ENCODE measurements around the gene ADAM11. TPM values are rescaled to one million over a fixed set of nuclear protein-coding genes. Genes with fewer than 3 reads are reported as not detected.

The ADAM11 gene
- total RNA-seq, 1 donor from 2014 or later: 0.62 TPM

GRCh38 chr17:44759086-44759915, 513 bp downstream of the ADAM11 start:
- H3K4me3 Mint-ChIP-seq (ENCODE audit: unreplicated experiment): no peak overlapping the region
- no peaks in the 10 kb centered on the region for H3K9me3 Mint-ChIP-seq (ENCODE audit: unreplicated experiment)
- peaks cover 6% of the 10 kb centered on the region for H3K27me3 Mint-ChIP-seq (ENCODE audit: unreplicated experiment)
- no peak overlapping the region for H3K27ac Mint-ChIP-seq (ENCODE audit: unreplicated experiment)
- TF ChIP-seq, protein P1, sequence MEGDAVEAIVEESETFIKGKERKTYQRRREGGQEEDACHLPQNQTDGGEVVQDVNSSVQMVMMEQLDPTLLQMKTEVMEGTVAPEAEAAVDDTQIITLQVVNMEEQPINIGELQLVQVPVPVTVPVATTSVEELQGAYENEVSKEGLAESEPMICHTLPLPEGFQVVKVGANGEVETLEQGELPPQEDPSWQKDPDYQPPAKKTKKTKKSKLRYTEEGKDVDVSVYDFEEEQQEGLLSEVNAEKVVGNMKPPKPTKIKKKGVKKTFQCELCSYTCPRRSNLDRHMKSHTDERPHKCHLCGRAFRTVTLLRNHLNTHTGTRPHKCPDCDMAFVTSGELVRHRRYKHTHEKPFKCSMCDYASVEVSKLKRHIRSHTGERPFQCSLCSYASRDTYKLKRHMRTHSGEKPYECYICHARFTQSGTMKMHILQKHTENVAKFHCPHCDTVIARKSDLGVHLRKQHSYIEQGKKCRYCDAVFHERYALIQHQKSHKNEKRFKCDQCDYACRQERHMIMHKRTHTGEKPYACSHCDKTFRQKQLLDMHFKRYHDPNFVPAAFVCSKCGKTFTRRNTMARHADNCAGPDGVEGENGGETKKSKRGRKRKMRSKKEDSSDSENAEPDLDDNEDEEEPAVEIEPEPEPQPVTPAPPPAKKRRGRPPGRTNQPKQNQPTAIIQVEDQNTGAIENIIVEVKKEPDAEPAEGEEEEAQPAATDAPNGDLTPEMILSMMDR (IDR thresholded peaks at IDR 0.05; ENCODE audit: unreplicated experiment): peak; percentile 16
- no peaks in the 10 kb centered on the region for H3K4me1 Mint-ChIP-seq (ENCODE audit: unreplicated experiment)
- no peak for DNase-seq (ENCODE audit: low spot score)
- no peaks in the 10 kb centered on the region for H3K36me3 Mint-ChIP-seq (ENCODE audit: low read depth, unreplicated experiment)

DNA sequence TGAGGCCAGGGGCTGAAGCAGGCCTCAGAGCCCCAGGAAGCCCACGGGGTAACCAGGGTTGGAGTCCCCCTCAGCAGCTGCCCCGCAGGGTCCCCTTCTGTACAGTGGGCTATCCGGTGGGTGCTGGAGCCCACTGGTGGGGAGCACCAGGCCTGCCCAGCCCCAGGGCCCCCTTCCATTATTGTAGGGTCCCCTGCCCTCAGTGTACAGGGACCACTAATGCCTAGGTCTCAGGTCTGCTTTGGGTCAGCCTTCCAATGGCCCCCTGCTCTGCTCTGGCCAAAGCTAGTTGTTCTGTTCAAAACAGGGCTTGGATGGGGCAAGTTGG, 1.1 kb downstream of the ADAM11 start:
- no peak overlapping the region for H3K27ac Mint-ChIP-seq (ENCODE audit: unreplicated experiment)
- no peak overlapping the region for H3K4me3 Mint-ChIP-seq (ENCODE audit: unreplicated experiment)
- DNase-seq (ENCODE audit: low spot score): no peak
- H3K27me3 Mint-ChIP-seq (ENCODE audit: unreplicated experiment): peaks cover 6% of the 10 kb centered on the region
- no peaks in the 10 kb centered on the region for H3K4me1 Mint-ChIP-seq (ENCODE audit: unreplicated experiment)
- TF ChIP-seq, protein P1 (IDR thresholded peaks at IDR 0.05; ENCODE audit: unreplicated experiment): no peak
- H3K36me3 Mint-ChIP-seq (ENCODE audit: low read depth, unreplicated experiment): no peaks in the 10 kb centered on the region
- no peaks in the 10 kb centered on the region for H3K9me3 Mint-ChIP-seq (ENCODE audit: unreplicated experiment)

DNA sequence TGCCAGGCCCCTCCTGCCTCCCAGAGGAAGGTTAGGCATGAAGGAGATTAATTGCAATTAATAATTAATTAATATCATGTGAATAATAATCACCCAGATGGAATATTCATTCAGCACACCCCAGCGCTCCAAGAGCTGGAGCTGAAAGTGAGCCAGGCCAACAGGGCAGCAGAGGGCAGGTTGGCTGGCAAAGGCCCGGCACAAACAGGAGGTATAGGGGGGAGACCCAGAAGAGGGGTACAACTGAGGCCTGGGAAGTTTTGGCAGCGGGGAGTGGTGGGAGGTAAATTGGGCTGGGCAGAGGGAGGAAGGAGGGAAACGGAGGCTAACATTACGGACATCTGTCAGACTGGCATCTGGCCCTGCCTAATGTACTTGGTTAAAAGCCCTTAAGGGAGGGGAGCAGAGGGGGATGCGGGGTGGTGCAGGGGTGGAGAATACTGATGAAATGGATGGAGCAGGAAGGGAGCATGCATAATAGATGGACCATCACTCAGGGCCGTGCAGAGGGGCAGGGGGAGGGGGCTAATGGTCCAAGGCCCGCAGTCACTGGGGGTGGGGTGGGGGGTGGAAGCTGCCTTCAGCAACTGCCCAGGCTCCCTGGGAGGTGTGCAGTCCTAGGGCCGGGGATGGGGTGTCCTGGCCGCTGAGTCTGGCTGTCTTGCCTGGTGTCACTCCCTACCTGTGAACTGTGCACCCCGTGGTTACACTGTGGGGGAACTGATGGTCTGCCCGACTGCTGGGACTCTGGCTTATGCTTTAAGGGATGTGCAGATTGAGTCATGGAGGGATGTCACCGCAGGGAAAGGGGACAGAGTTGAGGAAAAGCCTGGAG, 1.9 kb downstream of the ADAM11 start:
- TF ChIP-seq, protein P1 (IDR thresholded peaks at IDR 0.05; ENCODE audit: unreplicated experiment): no peak
- peaks cover 6% of the 10 kb centered on the region for H3K27me3 Mint-ChIP-seq (ENCODE audit: unreplicated experiment)
- H3K4me3 Mint-ChIP-seq (ENCODE audit: unreplicated experiment): no peak overlapping the region
- H3K9me3 Mint-ChIP-seq (ENCODE audit: unreplicated experiment): no peaks in the 10 kb centered on the region
- no peaks in the 10 kb centered on the region for H3K36me3 Mint-ChIP-seq (ENCODE audit: low read depth, unreplicated experiment)
- H3K4me1 Mint-ChIP-seq (ENCODE audit: unreplicated experiment): no peaks in the 10 kb centered on the region
- no peak overlapping the region for H3K27ac Mint-ChIP-seq (ENCODE audit: unreplicated experiment)
- no peak for DNase-seq (ENCODE audit: low spot score)

- no peak overlapping the region for H3K4me3 Mint-ChIP-seq (ENCODE audit: unreplicated experiment)
- TF ChIP-seq, protein P1 (IDR thresholded peaks at IDR 0.05; ENCODE audit: unreplicated experiment): peak; percentile 37
- DNase-seq (ENCODE audit: low spot score): no peak
- no peaks in the 10 kb centered on the region for H3K4me1 Mint-ChIP-seq (ENCODE audit: unreplicated experiment)
- no peaks in the 10 kb centered on the region for H3K36me3 Mint-ChIP-seq (ENCODE audit: low read depth, unreplicated experiment)
- no peak overlapping the region for H3K27ac Mint-ChIP-seq (ENCODE audit: unreplicated experiment)
- no peaks in the 10 kb centered on the region for H3K9me3 Mint-ChIP-seq (ENCODE audit: unreplicated experiment)
- peaks cover 8% of the 10 kb centered on the region for H3K27me3 Mint-ChIP-seq (ENCODE audit: unreplicated experiment)
Observed at GRCh38 chr17:44761932-44762810, 3.4 kb downstream of the ADAM11 start.

Data from endothelial cell (in vitro differentiated cells).